ENCODE data around the gene BCDIN3D.

Gene BCDIN3D

GRCh38 chr12:49868449-49868848, 25.5 kb upstream of the BCDIN3D start:
- no peaks in the 10 kb centered on the region for H3K4me1 ChIP-seq (ENCODE audit: control insufficient read depth, low read length)
- H3K27ac ChIP-seq (ENCODE audit: low read depth, low read length) = no peak overlapping the region
- no peaks in the 10 kb centered on the region for H3K9me3 ChIP-seq (ENCODE audit: control insufficient read depth, insufficient read depth, low read length)
- no peaks in the 10 kb centered on the region for H3K79me2 ChIP-seq (ENCODE audit: control insufficient read depth, low read length)
- no peaks in the 10 kb centered on the region for H3K36me3 ChIP-seq (ENCODE audit: control insufficient read depth, low read length)
- no peak overlapping the region for H3K4me2 ChIP-seq (ENCODE audit: low read length)
- TF ChIP-seq EZH2phosphoT487 (IDR thresholded peaks at IDR 0.05; ENCODE audit: borderline replicate concordance, low read length) (no peak), CTCF (IDR thresholded peaks at IDR 0.05; ENCODE audit: low read depth, low read length, poor library complexity, severe bottlenecking) (no peak)
- no peaks in the 10 kb centered on the region for H3K9me2 ChIP-seq (replicated peaks; ENCODE audit: control insufficient read depth, low read length)
- peaks cover 7% of the 10 kb centered on the region; the same call in 1 of the 2 replicates for H3K27me3 ChIP-seq (ENCODE audit: control insufficient read depth, low read length)
- H3F3A ChIP-seq (ENCODE audit: control insufficient read depth, insufficient read depth) = no peaks in the 10 kb centered on the region
- H4K20me1 ChIP-seq (ENCODE audit: control insufficient read depth, insufficient read depth, low read depth, low read length) = no peaks in the 10 kb centered on the region
- H3K4me3 ChIP-seq (ENCODE audit: low read length) = no peak overlapping the region

- H3K4me3 ChIP-seq (ENCODE audit: low read length) = no peak overlapping the region
- H3K9me3 ChIP-seq (ENCODE audit: control insufficient read depth, insufficient read depth, low read length) = no peaks in the 10 kb centered on the region
- H4K20me1 ChIP-seq (ENCODE audit: control insufficient read depth, insufficient read depth, low read depth, low read length) = no peaks in the 10 kb centered on the region
- no peak overlapping the region for H3K4me2 ChIP-seq (ENCODE audit: low read length)
- no peaks in the 10 kb centered on the region for H3K9me2 ChIP-seq (replicated peaks; ENCODE audit: control insufficient read depth, low read length)
- H3K4me1 ChIP-seq (ENCODE audit: control insufficient read depth, low read length) = no peaks in the 10 kb centered on the region
- H3K79me2 ChIP-seq (ENCODE audit: control insufficient read depth, low read length) = no peaks in the 10 kb centered on the region
- peaks cover 7% of the 10 kb centered on the region; the same call in 1 of the 2 replicates for H3K27me3 ChIP-seq (ENCODE audit: control insufficient read depth, low read length)
- TF ChIP-seq CTCF (IDR thresholded peaks at IDR 0.05; ENCODE audit: low read depth, low read length, poor library complexity, severe bottlenecking) (no peak), EZH2phosphoT487 (IDR thresholded peaks at IDR 0.05; ENCODE audit: borderline replicate concordance, low read length) (no peak)
- H3K36me3 ChIP-seq (ENCODE audit: control insufficient read depth, low read length) = no peaks in the 10 kb centered on the region
- H3K27ac ChIP-seq (ENCODE audit: low read depth, low read length) = no peak overlapping the region
- no peaks in the 10 kb centered on the region for H3F3A ChIP-seq (ENCODE audit: control insufficient read depth, insufficient read depth)
Observed at GRCh38 chr12:49867570-49868341, 24.9 kb upstream of the BCDIN3D start.

GRCh38 chr12:49866859-49867569, 24.1 kb upstream of the BCDIN3D start:
- Histone ChIP-seq H3F3A (ENCODE audit: control insufficient read depth, insufficient read depth) (no peaks in the 10 kb centered on the region), H3K4me1 (ENCODE audit: control insufficient read depth, low read length) (no peaks in the 10 kb centered on the region), H3K36me3 (ENCODE audit: control insufficient read depth, low read length) (no peaks in the 10 kb centered on the region), H3K27me3 (ENCODE audit: control insufficient read depth, low read length) (peaks cover 7% of the 10 kb centered on the region; the same call in 1 of the 2 replicates), H3K9me2 (replicated peaks; ENCODE audit: control insufficient read depth, low read length) (no peaks in the 10 kb centered on the region), H4K20me1 (ENCODE audit: control insufficient read depth, insufficient read depth, low read depth, low read length) (no peaks in the 10 kb centered on the region), H3K79me2 (ENCODE audit: control insufficient read depth, low read length) (no peaks in the 10 kb centered on the region), H3K4me2 (ENCODE audit: low read length) (no peak overlapping the region), H3K9me3 (ENCODE audit: control insufficient read depth, insufficient read depth, low read length) (no peaks in the 10 kb centered on the region), H3K27ac (ENCODE audit: low read depth, low read length) (no peak overlapping the region), H3K4me3 (ENCODE audit: low read length) (no peak overlapping the region)
- TF ChIP-seq EZH2phosphoT487 (IDR thresholded peaks at IDR 0.05; ENCODE audit: borderline replicate concordance, low read length) = no peak
- TF ChIP-seq CTCF (IDR thresholded peaks at IDR 0.05; ENCODE audit: low read depth, low read length, poor library complexity, severe bottlenecking) = peak; percentile 95

All from DOHH2 (cell line).